Left ventricle myocardium inferior (tissue), 1 donor: ENCODE results near the gene NCOA7. TPM values are rescaled to one million over a fixed set of nuclear protein-coding genes. Genes with fewer than 3 reads are reported as not detected.
"Not testable (repeated sequence)": the region's sequence is repeated elsewhere in the genome, so short reads cannot be mapped to it uniquely, and the experiment has no call there.

Source experiments
- DNase-seq: peaks from one replicate; pipeline ENCODE4 v3.0.0-alpha.2; 2020
- H3K27ac ChIP-seq: fragments of 200-600 bp; replicated peaks from 2 replicates; pipeline ENCODE4 v1.8.0; 2021
- H3K27me3 ChIP-seq: fragments of 200-600 bp; 2 replicates; pipeline ENCODE4 v1.8.0; 2021; ENCODE audit warnings: low read depth
- H3K36me3 ChIP-seq: fragments of 200-600 bp; 2 replicates; pipeline ENCODE4 v1.8.0; 2021
- H3K4me1 ChIP-seq: fragments of 200-600 bp; 2 replicates; pipeline ENCODE4 v1.8.0; 2021
- H3K4me3 ChIP-seq: fragments of 200-600 bp; 2 replicates; pipeline ENCODE4 v1.8.0; 2021; ENCODE audit warnings: mild to moderate bottlenecking, moderate library complexity
- H3K9me3 ChIP-seq: fragments of 200-600 bp; replicated peaks from 2 replicates; pipeline ENCODE4 v1.8.0; 2021
- CTCF ChIP-seq: fragments of 200-600 bp; IDR thresholded peaks from 2 replicates; pipeline ENCODE4 v1.8.0; 2021; ENCODE audit warnings: antibody characterized with exemption, mild to moderate bottlenecking, borderline replicate concordance
- intact Hi-C: fragments of 100-400 bp; cut with micrococcal nuclease; formaldehyde crosslinking; loops from one replicate; pipeline ENCODE4 v1.11.0; 2022
- total RNA-seq: library from RNA; stranded (reverse); fragmentation: NEBNext Ultra II Directional; extraction: Animal tissue kit (Norgen Biotek cat#: 25700); gene quantifications from one replicate; pipeline ENCODE4 v1.2.1, GENCODE V29; 2021
- donor health status: DM: no; HTN: yes; CAD: no; lungs with severe emphysema.

Gene NCOA7
- total RNA-seq, 1 donor from 2014 or later = 10.3 TPM

- H3K9me3 ChIP-seq = no peaks in the 10 kb centered on the region
- peaks cover 14% of the 10 kb centered on the region for H3K4me1 ChIP-seq
- H3K4me3 ChIP-seq = no peak overlapping the region
- H3K27me3 ChIP-seq = no peaks in the 10 kb centered on the region
- DNase-seq = no peak
- H3K27ac ChIP-seq = no peak overlapping the region
- peaks cover 5% of the 10 kb centered on the region for H3K36me3 ChIP-seq
- intact Hi-C loops = loop anchor here (10.0 kb wide), 1 partner anchor 46 kb away; no protein-coding TSS in a partner anchor
- TF ChIP-seq CTCF = no peak
Measured at GRCh38 chr6:125798734-125799508, 8.2 kb downstream of the NCOA7 start.

- TF ChIP-seq CTCF = no peak
- no peak for DNase-seq
- Histone ChIP-seq H3K27me3 (no peaks in the 10 kb centered on the region), H3K9me3 (no peaks in the 10 kb centered on the region), H3K4me3 (no peak overlapping the region), H3K27ac (no peak overlapping the region), H3K4me1 (peaks cover 5% of the 10 kb centered on the region), H3K36me3 (peaks cover 5% of the 10 kb centered on the region)
- intact Hi-C loops = no loop called here
Measured at GRCh38 chr6:125802383-125802782, 11.6 kb downstream of the NCOA7 start.

GRCh38 chr6:125802943-125803377 is 12.2 kb downstream of the NCOA7 start:
- no peak for DNase-seq
- H3K36me3 ChIP-seq = peaks cover 5% of the 10 kb centered on the region
- H3K4me1 ChIP-seq = peaks cover 5% of the 10 kb centered on the region
- intact Hi-C loops = no loop called here
- no peak for TF ChIP-seq CTCF
- H3K9me3 ChIP-seq = no peaks in the 10 kb centered on the region
- H3K4me3 ChIP-seq = no peak overlapping the region
- peak overlapping the region; percentile 30 for H3K27ac ChIP-seq
- H3K27me3 ChIP-seq = no peaks in the 10 kb centered on the region

- no peak overlapping the region for H3K27ac ChIP-seq
- no peak overlapping the region for H3K4me3 ChIP-seq
- H3K4me1 ChIP-seq = peaks cover 5% of the 10 kb centered on the region
- intact Hi-C loops = no loop called here
- H3K36me3 ChIP-seq = peaks cover 1% of the 10 kb centered on the region
- no peak for TF ChIP-seq CTCF
- no peaks in the 10 kb centered on the region for H3K27me3 ChIP-seq
- no peaks in the 10 kb centered on the region for H3K9me3 ChIP-seq
- DNase-seq = no peak
Measured at GRCh38 chr6:125804264-125804663, 13.5 kb downstream of the NCOA7 start.

GRCh38 chr6:125804866-125805425 is 14.2 kb downstream of the NCOA7 start:
- peaks cover 10% of the 10 kb centered on the region for H3K4me1 ChIP-seq
- intact Hi-C loops, H3K9me3 ChIP-seq, H3K4me3 ChIP-seq, H3K27ac ChIP-seq, H3K36me3 ChIP-seq, H3K27me3 ChIP-seq, DNase-seq: not testable (repeated sequence)

GRCh38 chr6:125806813-125807212 is 16.1 kb downstream of the NCOA7 start:
- Histone ChIP-seq H3K27me3 (no peaks in the 10 kb centered on the region), H3K9me3 (no peaks in the 10 kb centered on the region), H3K36me3 (no peaks in the 10 kb centered on the region), H3K4me3 (no peak overlapping the region), H3K27ac (no peak overlapping the region), H3K4me1 (peaks cover 17% of the 10 kb centered on the region)
- TF ChIP-seq CTCF = no peak
- intact Hi-C loops = no loop called here
- DNase-seq = no peak
